ENCODE data around the gene DNAH7.

GRCh38 chr2:195891081-195891480 lies 177.6 kb downstream of the DNAH7 start:
- TF ChIP-seq REST (IDR thresholded peaks at IDR 0.05; ENCODE audit: unreplicated experiment), result no peak
- TF ChIP-seq POLR2AphosphoS5 (IDR thresholded peaks at IDR 0.05; ENCODE audit: low read depth), result no peak
- TF ChIP-seq CTCF (conservative IDR thresholded peaks at IDR 0.05; ENCODE audit: low read depth in 2 of 2), result no peak
- TF ChIP-seq STAT1 (IDR thresholded peaks at IDR 0.05; ENCODE audit: unreplicated experiment), result no peak
- no peak for TF ChIP-seq EZH2 (IDR thresholded peaks at IDR 0.05; ENCODE audit: low read depth, unreplicated experiment)
- no peak for TF ChIP-seq EZH2phosphoT487 (IDR thresholded peaks at IDR 0.05; ENCODE audit: unreplicated experiment)
